ENCODE data around the gene OTOP2. TPM values are rescaled to one million over a fixed set of nuclear protein-coding genes. Genes with fewer than 3 reads are reported as not detected.

The OTOP2 gene
- total RNA-seq, 1 experiment from 2014 or later, result not detected

- Histone ChIP-seq H2AFZ (ENCODE audit: low read length) (peak within 1 kb of the TSS; percentile 87), H3K9me2 (replicated peaks; ENCODE audit: low read length) (no peaks in the 10 kb centered on the region), H3K9ac (ENCODE audit: low read length) (peak within 1 kb of the TSS; percentile 61), H3K27ac (ENCODE audit: low read length) (peak within 1 kb of the TSS; percentile 15), H3K4me2 (ENCODE audit: low read length) (peak within 1 kb of the TSS; percentile 96), H3K79me2 (ENCODE audit: low read length) (peaks cover 21% of the 10 kb centered on the region), H3K27me3 (ENCODE audit: low read length) (no peaks in the 10 kb centered on the region), H3K4me3 (ENCODE audit: low read length) (peak within 1 kb of the TSS; percentile 90), H3F3A (ENCODE audit: low read length, unreplicated experiment) (no peaks in the 10 kb centered on the region), H3K4me1 (ENCODE audit: insufficient read depth, low read length) (peaks cover 36% of the 10 kb centered on the region), H4K20me1 (ENCODE audit: low read length) (no peaks in the 10 kb centered on the region), H3K9me3 (ENCODE audit: low read length) (no peaks in the 10 kb centered on the region), H3K36me3 (ENCODE audit: low read depth, low read length) (no peaks in the 10 kb centered on the region)
- ChIA-PET POLR2A (ENCODE audit: unreplicated experiment) (interaction anchor here (0.6 to 1.5 kb wide), 6 partner anchors 8 to 39 kb away, joined by 3 to 11 read pairs (median 4); partner anchors contain the start of gene CDR2L), CTCF (interaction anchor here (0.5 to 1.2 kb wide), 7 partner anchors 11 to 229 kb away, joined by 3 to 5 read pairs (median 3); no protein-coding TSS in a partner anchor)
- no peak for TF ChIP-seq EZH2 (IDR thresholded peaks at IDR 0.05; ENCODE audit: low read length, unreplicated experiment)
- no peak for TF ChIP-seq CTCF (conservative IDR thresholded peaks at IDR 0.05; ENCODE audit: low read depth, low read length)
- no peak for TF ChIP-seq EZH2phosphoT487 (IDR thresholded peaks at IDR 0.05; ENCODE audit: borderline replicate concordance, low read length)
- no TSS peak for BruUV-seq (replicated peaks)
- ATAC-seq (peak; percentile 85), DNase-seq (peak; percentile 88)
- intact Hi-C loops (cut with micrococcal nuclease), result loop anchor here (2.0 kb wide), 1 partner anchor 62 kb away; no protein-coding TSS in a partner anchor
Measured at GRCh38 chr17:74972107-74972972, 48.3 kb downstream of the OTOP2 start, which contains the start of gene HID1. TSS of gene HID1 (minus strand) at chr17:74972759. CDS start at chr17:74972656, 103 bp downstream.

GRCh38 chr17:74972973-74973328 is 48.9 kb downstream of the OTOP2 start:
- Histone ChIP-seq H3K4me3 (ENCODE audit: low read length) (peak overlapping the region; percentile 90), H3K27ac (ENCODE audit: low read length) (no peak overlapping the region), H3F3A (ENCODE audit: low read length, unreplicated experiment) (no peaks in the 10 kb centered on the region), H3K36me3 (ENCODE audit: low read depth, low read length) (no peaks in the 10 kb centered on the region), H3K4me2 (ENCODE audit: low read length) (peak overlapping the region; percentile 96), H3K9me2 (replicated peaks; ENCODE audit: low read length) (no peaks in the 10 kb centered on the region), H4K20me1 (ENCODE audit: low read length) (no peaks in the 10 kb centered on the region), H3K9ac (ENCODE audit: low read length) (no peak overlapping the region), H2AFZ (ENCODE audit: low read length) (peak overlapping the region; percentile 58), H3K9me3 (ENCODE audit: low read length) (no peaks in the 10 kb centered on the region), H3K79me2 (ENCODE audit: low read length) (peaks cover 21% of the 10 kb centered on the region), H3K4me1 (ENCODE audit: insufficient read depth, low read length) (peaks cover 34% of the 10 kb centered on the region), H3K27me3 (ENCODE audit: low read length) (no peaks in the 10 kb centered on the region)
- intact Hi-C loops (cut with micrococcal nuclease), result loop anchor here (2.0 kb wide), 1 partner anchor 62 kb away; no protein-coding TSS in a partner anchor
- ATAC-seq (no peak; the same call in 1 of the 2 replicates), DNase-seq (no peak)
- TF ChIP-seq EZH2 (IDR thresholded peaks at IDR 0.05; ENCODE audit: low read length, unreplicated experiment), result no peak
- no peak for TF ChIP-seq EZH2phosphoT487 (IDR thresholded peaks at IDR 0.05; ENCODE audit: borderline replicate concordance, low read length)
- no peak for TF ChIP-seq CTCF (conservative IDR thresholded peaks at IDR 0.05; ENCODE audit: low read depth, low read length)
- ChIA-PET CTCF (interaction anchor here (0.6 to 1.2 kb wide), 6 partner anchors 11 to 229 kb away, joined by 3 to 5 read pairs (median 4); no protein-coding TSS in a partner anchor), POLR2A (ENCODE audit: unreplicated experiment) (interaction anchor here (0.6 to 1.5 kb wide), 5 partner anchors 7 to 39 kb away, joined by 3 to 11 read pairs (median 4); partner anchors contain the start of gene CDR2L)
- TSS peak; percentile 83 for BruUV-seq (replicated peaks)

Data from PC-3 (cell line).